HEK293 (cell line): ENCODE results near the gene TRAPPC12.

Experiments used
- CTCF ChIA-PET: fragments of 350-600 bp; formaldehyde crosslinking; extraction: SDS; loops from one replicate; lab custom pipeline; 2021; ENCODE audit warnings: antibody characterized with exemption; lab: Yijun Ruan, JAX
- POLR2A ChIA-PET: fragments of 300-600 bp; formaldehyde crosslinking; extraction: SDS; loops from one replicate; lab custom pipeline; 2020; ENCODE audit warnings: antibody characterized with exemption, inconsistent platforms; lab: Yijun Ruan, JAX
- H3K27ac ChIP-seq: fragments of 200-500 bp; sonication (Bioruptor generic); 2 replicates; pipeline ENCODE4 v1.5.1; 2014; ENCODE audit warnings: low read depth, low read length, control low read depth, inconsistent platforms; ENCODE audit errors: extremely low read depth
- H3K36me3 ChIP-seq, 2 experiments: fragments of 200-500 bp in 1 of 2; sonication (Bioruptor generic) in 1 of 2; 1 replicate in 1 of 2; 2 replicates in 1 of 2; pipeline ENCODE4 v1.5.1; 2014 to 2017; ENCODE audit warnings: inconsistent platforms in 2 of 2, low read length in 2 of 2; ENCODE audit not compliant: control insufficient read depth in 2 of 2, insufficient read depth in 1 of 2
- H3K4me1 ChIP-seq: fragments of 200-500 bp; sonication (Bioruptor generic); 2 replicates; pipeline ENCODE4 v1.5.1; 2014; ENCODE audit warnings: mild to moderate bottlenecking, low read length, inconsistent platforms; ENCODE audit not compliant: control insufficient read depth, insufficient read depth
- H3K4me3 ChIP-seq: 2 replicates; pipeline ENCODE4 v1.5.1; 2011; ENCODE audit warnings: low read depth, mild to moderate bottlenecking, control low read depth, low read length, moderate library complexity
- H3K9me3 ChIP-seq: fragments of 200-500 bp; sonication (Bioruptor generic); 2 replicates; pipeline ENCODE4 v1.5.1; 2014; ENCODE audit warnings: low read depth, low read length, inconsistent platforms; ENCODE audit not compliant: control insufficient read depth, insufficient read depth
- MEIS1 ChIP-seq: sonication (generic); formaldehyde crosslinking; IDR thresholded peaks from 2 replicates; pipeline ENCODE4 v1.8.1; 2022; ENCODE audit warnings: missing genetic modification reagents, mild to moderate bottlenecking, borderline replicate concordance
- REPIN1 ChIP-seq: fragments of 450-650 bp; formaldehyde crosslinking; IDR thresholded peaks from 2 replicates; pipeline ENCODE4 v1.5.1; 2017; ENCODE audit warnings: missing biosample characterization, missing genetic modification characterization, low read depth
- ZNF133 ChIP-seq: fragments of 450-650 bp; formaldehyde crosslinking; IDR thresholded peaks from 2 replicates; pipeline ENCODE4 v1.5.1; 2016; ENCODE audit warnings: missing biosample characterization, missing genetic modification characterization
- ZNF157 ChIP-seq: fragments of 450-650 bp; formaldehyde crosslinking; IDR thresholded peaks from 2 replicates; pipeline ENCODE4 v1.5.1; 2016; ENCODE audit warnings: missing biosample characterization, missing genetic modification characterization
- ZNF169 ChIP-seq: fragments of 450-650 bp; formaldehyde crosslinking; IDR thresholded peaks from 2 replicates; pipeline ENCODE4 v1.5.1; 2016; ENCODE audit warnings: missing biosample characterization, missing genetic modification characterization
- ZNF175 ChIP-seq: fragments of 450-650 bp; formaldehyde crosslinking; IDR thresholded peaks from 2 replicates; pipeline ENCODE4 v1.5.1; 2016; ENCODE audit warnings: missing biosample characterization, missing genetic modification characterization
- ZNF24 ChIP-seq: fragments of 450-650 bp; formaldehyde crosslinking; IDR thresholded peaks from 2 replicates; pipeline ENCODE4 v1.5.1; 2016; ENCODE audit warnings: missing biosample characterization, missing genetic modification characterization
- ZNF274 ChIP-seq, 2 experiments: fragments of 200-500 bp in 1 of 2; fragments of 450-650 bp in 1 of 2; sonication (Bioruptor generic) in 1 of 2; formaldehyde crosslinking in 1 of 2; IDR thresholded peaks; 2 replicates each; pipeline versions ENCODE4 v1.5.1 to v1.6.1; 2014 to 2016; ENCODE audit warnings: borderline replicate concordance in 1 of 2, inconsistent platforms in 1 of 2, low read length in 1 of 2, missing biosample characterization in 1 of 2, missing genetic modification characterization in 1 of 2
- ZNF311 ChIP-seq: fragments of 450-650 bp; formaldehyde crosslinking; IDR thresholded peaks from 2 replicates; pipeline ENCODE4 v1.5.1; 2017; ENCODE audit warnings: missing biosample characterization, missing genetic modification characterization, borderline replicate concordance
- ZNF354C ChIP-seq: fragments of 450-650 bp; formaldehyde crosslinking; IDR thresholded peaks from 2 replicates; pipeline ENCODE4 v1.5.1; 2016; ENCODE audit warnings: missing biosample characterization, missing genetic modification characterization, low read depth, borderline replicate concordance
- ZNF394 ChIP-seq: fragments of 450-650 bp; formaldehyde crosslinking; IDR thresholded peaks from 2 replicates; pipeline ENCODE4 v1.5.1; 2016; ENCODE audit warnings: missing biosample characterization, missing genetic modification characterization, mild to moderate bottlenecking, moderate library complexity, borderline replicate concordance
- ZNF510 ChIP-seq: fragments of 450-650 bp; formaldehyde crosslinking; IDR thresholded peaks from 2 replicates; pipeline ENCODE4 v1.5.1; 2018; ENCODE audit warnings: mild to moderate bottlenecking, missing genetic modification characterization, missing biosample characterization; ENCODE audit not compliant: insufficient replicate concordance
- ZNF544 ChIP-seq: fragments of 450-650 bp; formaldehyde crosslinking; IDR thresholded peaks from 2 replicates; pipeline ENCODE4 v1.5.0; 2017; ENCODE audit warnings: missing biosample characterization, missing genetic modification characterization
- ZNF571 ChIP-seq: fragments of 450-650 bp; formaldehyde crosslinking; IDR thresholded peaks from 2 replicates; pipeline ENCODE4 v1.5.0; 2017; ENCODE audit warnings: missing biosample characterization, missing genetic modification characterization
- ZNF660 ChIP-seq: fragments of 450-650 bp; IDR thresholded peaks from 2 replicates; pipeline ENCODE4 v1.5.1; 2018; ENCODE audit warnings: missing biosample characterization, mild to moderate bottlenecking, missing genetic modification characterization
- ZNF670 ChIP-seq: fragments of 450-650 bp; formaldehyde crosslinking; IDR thresholded peaks from 2 replicates; pipeline ENCODE4 v1.5.1; 2016; ENCODE audit warnings: missing biosample characterization, missing genetic modification characterization, low read depth
- ZNF701 ChIP-seq: fragments of 450-650 bp; formaldehyde crosslinking; IDR thresholded peaks from 2 replicates; pipeline ENCODE4 v1.5.1; 2016; ENCODE audit warnings: missing biosample characterization, missing genetic modification characterization
- ZNF776 ChIP-seq: fragments of 450-650 bp; formaldehyde crosslinking; IDR thresholded peaks from 2 replicates; pipeline ENCODE4 v1.5.0; 2017; ENCODE audit warnings: missing biosample characterization, missing genetic modification characterization, borderline replicate concordance
- ZNF791 ChIP-seq: fragments of 450-650 bp; formaldehyde crosslinking; IDR thresholded peaks from 2 replicates; pipeline ENCODE4 v1.5.1; 2016; ENCODE audit warnings: missing biosample characterization, missing genetic modification characterization
- TF ChIP-seq, protein P1 (sequence below): fragments of 450-650 bp; formaldehyde crosslinking; IDR thresholded peaks from 2 replicates; pipeline ENCODE4 v1.5.1; 2016; ENCODE audit warnings: missing biosample characterization, missing genetic modification characterization
- TF ChIP-seq, protein P2 (sequence below): fragments of 450-650 bp; formaldehyde crosslinking; IDR thresholded peaks from 2 replicates; pipeline ENCODE4 v1.5.1; 2016; ENCODE audit warnings: missing biosample characterization, missing genetic modification characterization
- TF ChIP-seq, protein P3 (sequence below): fragments of 450-650 bp; IDR thresholded peaks from 2 replicates; pipeline ENCODE4 v1.5.1; 2018; ENCODE audit warnings: missing biosample characterization, missing genetic modification characterization
- TF ChIP-seq, protein P4 (sequence below): fragments of 450-650 bp; formaldehyde crosslinking; IDR thresholded peaks from 2 replicates; pipeline ENCODE4 v1.5.1; 2016; ENCODE audit warnings: missing biosample characterization, missing genetic modification characterization

The TRAPPC12 gene

DNA sequence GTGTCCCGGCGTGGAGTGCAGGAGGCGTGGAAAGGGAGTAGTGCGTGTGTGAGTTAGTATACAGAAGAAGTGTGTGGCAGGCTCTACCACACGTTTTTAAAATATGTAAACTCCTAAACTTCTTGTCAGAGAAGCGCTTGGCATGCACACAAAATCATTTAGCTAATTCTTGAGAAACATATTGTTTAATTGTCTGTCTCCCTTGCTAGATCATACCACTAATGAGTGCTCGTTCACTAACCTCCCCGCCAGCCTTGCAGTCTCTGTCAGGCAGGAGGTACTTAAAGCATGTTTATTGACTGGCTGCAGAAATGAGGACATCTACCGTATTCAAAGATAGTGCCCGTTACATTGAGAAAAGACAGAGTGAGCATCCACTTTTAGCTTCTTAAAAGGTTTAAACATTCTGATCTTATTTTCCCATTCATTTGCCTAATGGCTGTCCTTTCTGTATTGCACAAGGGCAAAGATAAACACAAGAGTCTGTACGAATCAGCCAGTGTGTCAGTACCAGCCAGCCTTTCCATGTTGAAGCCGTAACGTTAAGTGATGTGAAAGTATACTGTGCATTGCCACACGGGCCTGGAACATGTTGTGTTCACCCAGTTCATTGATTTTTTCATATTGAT, 41.4 kb downstream of the TRAPPC12 start:
- POLR2A ChIA-PET: no interaction called here
- CTCF ChIA-PET: interaction anchor here (0.6 to 1.5 kb wide), 5 partner anchors 13 to 648 kb away, joined by 3 to 5 read pairs (median 4); no protein-coding TSS in a partner anchor
- no peak overlapping the region for H3K27ac ChIP-seq

DNA sequence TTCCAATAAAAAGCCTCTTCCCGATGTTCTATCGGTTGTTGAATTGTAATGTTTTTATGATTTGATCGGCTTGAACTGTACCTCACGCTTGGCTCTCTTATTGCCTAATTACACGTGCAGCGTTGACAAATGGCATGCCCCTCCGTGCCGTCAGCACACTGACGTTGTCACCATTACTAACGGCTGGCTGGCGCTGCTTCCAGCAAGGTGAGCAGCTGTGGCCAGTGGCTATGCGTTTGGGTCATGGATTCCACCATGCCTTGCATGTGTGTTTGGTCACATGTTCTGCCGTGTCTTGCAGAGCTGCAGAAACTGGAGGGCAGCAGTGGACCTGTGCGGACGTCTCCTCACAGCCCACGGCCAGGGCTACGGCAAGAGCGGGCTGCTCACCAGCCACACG, 42.1 kb downstream of the TRAPPC12 start:
- TF ChIP-seq ZNF169 (tag by site-specific recombination) (no peak), ZNF24 (no peak), ZNF354C (tag by site-specific recombination) (no peak), ZNF791 (tag by site-specific recombination) (no peak), MEIS1 (CRISPR knock-in tag) (no peak), ZNF660 (tag by site-specific recombination) (no peak)
- TF ChIP-seq, protein P1, sequence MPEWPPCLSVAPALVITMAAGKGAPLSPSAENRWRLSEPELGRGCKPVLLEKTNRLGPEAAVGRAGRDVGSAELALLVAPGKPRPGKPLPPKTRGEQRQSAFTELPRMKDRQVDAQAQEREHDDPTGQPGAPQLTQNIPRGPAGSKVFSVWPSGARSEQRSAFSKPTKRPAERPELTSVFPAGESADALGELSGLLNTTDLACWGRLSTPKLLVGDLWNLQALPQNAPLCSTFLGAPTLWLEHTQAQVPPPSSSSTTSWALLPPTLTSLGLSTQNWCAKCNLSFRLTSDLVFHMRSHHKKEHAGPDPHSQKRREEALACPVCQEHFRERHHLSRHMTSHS (tag by site-specific recombination): no peak
- TF ChIP-seq, protein P2, sequence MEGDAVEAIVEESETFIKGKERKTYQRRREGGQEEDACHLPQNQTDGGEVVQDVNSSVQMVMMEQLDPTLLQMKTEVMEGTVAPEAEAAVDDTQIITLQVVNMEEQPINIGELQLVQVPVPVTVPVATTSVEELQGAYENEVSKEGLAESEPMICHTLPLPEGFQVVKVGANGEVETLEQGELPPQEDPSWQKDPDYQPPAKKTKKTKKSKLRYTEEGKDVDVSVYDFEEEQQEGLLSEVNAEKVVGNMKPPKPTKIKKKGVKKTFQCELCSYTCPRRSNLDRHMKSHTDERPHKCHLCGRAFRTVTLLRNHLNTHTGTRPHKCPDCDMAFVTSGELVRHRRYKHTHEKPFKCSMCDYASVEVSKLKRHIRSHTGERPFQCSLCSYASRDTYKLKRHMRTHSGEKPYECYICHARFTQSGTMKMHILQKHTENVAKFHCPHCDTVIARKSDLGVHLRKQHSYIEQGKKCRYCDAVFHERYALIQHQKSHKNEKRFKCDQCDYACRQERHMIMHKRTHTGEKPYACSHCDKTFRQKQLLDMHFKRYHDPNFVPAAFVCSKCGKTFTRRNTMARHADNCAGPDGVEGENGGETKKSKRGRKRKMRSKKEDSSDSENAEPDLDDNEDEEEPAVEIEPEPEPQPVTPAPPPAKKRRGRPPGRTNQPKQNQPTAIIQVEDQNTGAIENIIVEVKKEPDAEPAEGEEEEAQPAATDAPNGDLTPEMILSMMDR (tag by site-specific recombination): no peak
- TF ChIP-seq, all 188 proteins: peak for 0
- no peak overlapping the region for H3K27ac ChIP-seq
- peaks cover 5 to 61% of the 10 kb centered on the region in 2 experiments; a peak in 2 of 3 replicates for H3K36me3 ChIP-seq
- CTCF ChIA-PET: interaction anchor here (1.0 to 4.0 kb wide), 3 partner anchors 8 to 43 kb away, joined by 3 to 34 read pairs (median 5); no protein-coding TSS in a partner anchor
- H3K4me3 ChIP-seq: no peak overlapping the region
- POLR2A ChIA-PET: no interaction called here
- no peaks in the 10 kb centered on the region for H3K9me3 ChIP-seq
- H3K4me1 ChIP-seq: no peaks in the 10 kb centered on the region

More for the DNA sequence above, 41.4 kb downstream of the TRAPPC12 start:
- no peaks in the 10 kb centered on the region for H3K9me3 ChIP-seq
- H3K4me3 ChIP-seq: no peak overlapping the region
- peaks cover 5 to 54% of the 10 kb centered on the region in 2 experiments; a peak in 2 of 3 replicates for H3K36me3 ChIP-seq
- no peaks in the 10 kb centered on the region for H3K4me1 ChIP-seq
- TF ChIP-seq, protein P3, sequence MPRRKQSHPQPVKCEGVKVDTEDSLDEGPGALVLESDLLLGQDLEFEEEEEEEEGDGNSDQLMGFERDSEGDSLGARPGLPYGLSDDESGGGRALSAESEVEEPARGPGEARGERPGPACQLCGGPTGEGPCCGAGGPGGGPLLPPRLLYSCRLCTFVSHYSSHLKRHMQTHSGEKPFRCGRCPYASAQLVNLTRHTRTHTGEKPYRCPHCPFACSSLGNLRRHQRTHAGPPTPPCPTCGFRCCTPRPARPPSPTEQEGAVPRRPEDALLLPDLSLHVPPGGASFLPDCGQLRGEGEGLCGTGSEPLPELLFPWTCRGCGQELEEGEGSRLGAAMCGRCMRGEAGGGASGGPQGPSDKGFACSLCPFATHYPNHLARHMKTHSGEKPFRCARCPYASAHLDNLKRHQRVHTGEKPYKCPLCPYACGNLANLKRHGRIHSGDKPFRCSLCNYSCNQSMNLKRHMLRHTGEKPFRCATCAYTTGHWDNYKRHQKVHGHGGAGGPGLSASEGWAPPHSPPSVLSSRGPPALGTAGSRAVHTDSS (tag by site-specific recombination): no peak
- TF ChIP-seq ZNF544 (tag by site-specific recombination) (no peak), ZNF133 (tag by site-specific recombination) (no peak), ZNF701 (no peak), REPIN1 (tag by site-specific recombination) (no peak), ZNF670 (no peak), ZNF157 (tag by site-specific recombination) (no peak), ZNF776 (no peak), ZNF175 (tag by site-specific recombination) (no peak), ZNF274 (IDR thresholded peaks at IDR 0.05; ENCODE audit: low read length) (no peak), ZNF274 (tag by site-specific recombination; IDR thresholded peaks at IDR 0.05; ENCODE audit: borderline replicate concordance) (no peak), ZNF311 (tag by site-specific recombination) (no peak), ZNF571 (no peak), ZNF510 (tag by site-specific recombination) (no peak), ZNF394 (tag by site-specific recombination) (no peak)
- TF ChIP-seq, protein P4, sequence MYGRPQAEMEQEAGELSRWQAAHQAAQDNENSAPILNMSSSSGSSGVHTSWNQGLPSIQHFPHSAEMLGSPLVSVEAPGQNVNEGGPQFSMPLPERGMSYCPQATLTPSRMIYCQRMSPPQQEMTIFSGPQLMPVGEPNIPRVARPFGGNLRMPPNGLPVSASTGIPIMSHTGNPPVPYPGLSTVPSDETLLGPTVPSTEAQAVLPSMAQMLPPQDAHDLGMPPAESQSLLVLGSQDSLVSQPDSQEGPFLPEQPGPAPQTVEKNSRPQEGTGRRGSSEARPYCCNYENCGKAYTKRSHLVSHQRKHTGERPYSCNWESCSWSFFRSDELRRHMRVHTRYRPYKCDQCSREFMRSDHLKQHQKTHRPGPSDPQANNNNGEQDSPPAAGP (tag by site-specific recombination): no peak
- TF ChIP-seq, all 188 proteins: peak for 0
